Left ventricle myocardium inferior (tissue), 1 donor: ENCODE data around the gene FAM174C. TPM values are rescaled to one million over a fixed set of nuclear protein-coding genes. Genes with fewer than 3 reads are reported as not detected.

Experiments
- DNase-seq: peaks from one replicate; pipeline ENCODE4 v3.0.0-alpha.2; 2020
- H3K27ac ChIP-seq: fragments of 200-600 bp; replicated peaks from 2 replicates; pipeline ENCODE4 v1.8.0; 2021
- H3K27me3 ChIP-seq: fragments of 200-600 bp; 2 replicates; pipeline ENCODE4 v1.8.0; 2021; ENCODE audit warnings: low read depth
- H3K36me3 ChIP-seq: fragments of 200-600 bp; 2 replicates; pipeline ENCODE4 v1.8.0; 2021
- H3K4me1 ChIP-seq: fragments of 200-600 bp; 2 replicates; pipeline ENCODE4 v1.8.0; 2021
- H3K4me3 ChIP-seq: fragments of 200-600 bp; 2 replicates; pipeline ENCODE4 v1.8.0; 2021; ENCODE audit warnings: mild to moderate bottlenecking, moderate library complexity
- H3K9me3 ChIP-seq: fragments of 200-600 bp; replicated peaks from 2 replicates; pipeline ENCODE4 v1.8.0; 2021
- intact Hi-C: fragments of 100-400 bp; cut with micrococcal nuclease; formaldehyde crosslinking; loops from one replicate; pipeline ENCODE4 v1.11.0; 2022
- total RNA-seq: library from RNA; stranded (reverse); fragmentation: NEBNext Ultra II Directional; extraction: Animal tissue kit (Norgen Biotek cat#: 25700); gene quantifications from one replicate; pipeline ENCODE4 v1.2.1, GENCODE V29; 2021
- TF ChIP-seq, protein P1 (sequence below): fragments of 200-600 bp; IDR thresholded peaks from 2 replicates; pipeline ENCODE4 v1.8.0; 2021; ENCODE audit warnings: antibody characterized with exemption, mild to moderate bottlenecking, borderline replicate concordance
- donor health status: DM: no; HTN: yes; CAD: no; lungs with severe emphysema.

The FAM174C gene
- total RNA-seq, 1 donor from 2014 or later: 12.4 TPM

DNA sequence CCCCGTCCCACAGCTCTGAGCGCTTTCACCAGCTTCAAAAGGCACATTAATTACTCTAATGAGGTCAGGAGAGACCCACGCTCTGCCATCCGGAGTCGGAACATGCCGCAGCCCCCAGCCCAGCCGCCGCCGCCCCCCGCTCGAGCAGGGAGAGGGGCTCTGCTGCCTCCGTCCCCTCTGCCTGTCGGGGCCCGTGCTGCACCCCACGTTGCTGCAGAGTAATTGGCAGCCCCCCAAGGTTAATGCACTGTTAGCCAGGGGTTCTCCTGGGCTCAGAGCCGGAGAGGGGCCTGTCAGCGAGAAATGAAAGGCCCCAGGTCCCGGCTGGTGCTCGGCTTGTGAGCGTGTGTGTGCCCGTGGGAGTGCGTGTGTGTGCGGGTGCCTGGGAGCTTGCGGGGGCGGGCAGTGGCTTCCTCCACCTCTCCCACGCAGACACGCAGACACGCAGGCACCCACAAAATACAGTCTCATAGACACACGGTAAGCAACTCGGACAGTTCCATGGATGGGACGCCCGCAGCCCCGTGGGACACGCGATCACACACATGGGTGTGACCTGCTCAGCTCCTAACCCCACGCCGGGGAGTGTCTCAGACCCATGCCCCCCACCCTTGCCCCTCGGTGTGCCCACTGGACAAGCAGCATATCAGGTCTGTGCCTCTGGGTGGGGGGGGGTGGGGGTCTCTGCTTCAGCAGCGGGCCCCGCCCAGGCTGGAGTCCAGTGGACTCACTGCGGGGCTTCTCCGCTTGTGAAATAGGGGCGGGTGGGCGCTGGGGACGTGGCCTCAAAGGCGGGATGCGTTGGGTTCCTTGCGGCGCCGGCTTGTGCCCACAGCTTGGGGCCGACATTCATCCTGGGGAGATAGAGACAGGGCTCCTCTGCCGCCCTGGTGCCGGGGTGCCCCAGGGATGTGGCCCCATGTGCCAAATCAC lies 5.6 kb downstream of the FAM174C start:
- intact Hi-C loops: no loop called here
- TF ChIP-seq, protein P1, sequence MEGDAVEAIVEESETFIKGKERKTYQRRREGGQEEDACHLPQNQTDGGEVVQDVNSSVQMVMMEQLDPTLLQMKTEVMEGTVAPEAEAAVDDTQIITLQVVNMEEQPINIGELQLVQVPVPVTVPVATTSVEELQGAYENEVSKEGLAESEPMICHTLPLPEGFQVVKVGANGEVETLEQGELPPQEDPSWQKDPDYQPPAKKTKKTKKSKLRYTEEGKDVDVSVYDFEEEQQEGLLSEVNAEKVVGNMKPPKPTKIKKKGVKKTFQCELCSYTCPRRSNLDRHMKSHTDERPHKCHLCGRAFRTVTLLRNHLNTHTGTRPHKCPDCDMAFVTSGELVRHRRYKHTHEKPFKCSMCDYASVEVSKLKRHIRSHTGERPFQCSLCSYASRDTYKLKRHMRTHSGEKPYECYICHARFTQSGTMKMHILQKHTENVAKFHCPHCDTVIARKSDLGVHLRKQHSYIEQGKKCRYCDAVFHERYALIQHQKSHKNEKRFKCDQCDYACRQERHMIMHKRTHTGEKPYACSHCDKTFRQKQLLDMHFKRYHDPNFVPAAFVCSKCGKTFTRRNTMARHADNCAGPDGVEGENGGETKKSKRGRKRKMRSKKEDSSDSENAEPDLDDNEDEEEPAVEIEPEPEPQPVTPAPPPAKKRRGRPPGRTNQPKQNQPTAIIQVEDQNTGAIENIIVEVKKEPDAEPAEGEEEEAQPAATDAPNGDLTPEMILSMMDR: no peak
- H3K4me3 ChIP-seq: no peak overlapping the region

GRCh38 chr19:1281569-1282287 lies 6.4 kb downstream of the FAM174C start:
- no peak overlapping the region for H3K4me3 ChIP-seq
- intact Hi-C loops: no loop called here

More for the DNA sequence above, 5.6 kb downstream of the FAM174C start:
- H3K27ac ChIP-seq: no peak overlapping the region
- H3K9me3 ChIP-seq: no peaks in the 10 kb centered on the region
- peaks cover 30% of the 10 kb centered on the region for H3K27me3 ChIP-seq
- DNase-seq: no peak
- peaks cover 21% of the 10 kb centered on the region for H3K4me1 ChIP-seq
- H3K36me3 ChIP-seq: peaks cover 9% of the 10 kb centered on the region

GRCh38 chr19:1282588-1283206 lies 7.4 kb downstream of the FAM174C start:
- Histone ChIP-seq H3K27ac (no peak overlapping the region), H3K9me3 (no peaks in the 10 kb centered on the region), H3K27me3 (peaks cover 46% of the 10 kb centered on the region), H3K4me3 (no peak overlapping the region), H3K4me1 (peaks cover 20% of the 10 kb centered on the region), H3K36me3 (peaks cover 9% of the 10 kb centered on the region)
- no peak for DNase-seq
- TF ChIP-seq, protein P1: no peak
- intact Hi-C loops: no loop called here

More at GRCh38 chr19:1281569-1282287, 6.4 kb downstream of the FAM174C start:
- TF ChIP-seq, protein P1: no peak
- Histone ChIP-seq H3K9me3 (no peaks in the 10 kb centered on the region), H3K36me3 (peaks cover 9% of the 10 kb centered on the region), H3K27ac (no peak overlapping the region), H3K27me3 (peaks cover 37% of the 10 kb centered on the region), H3K4me1 (peaks cover 17% of the 10 kb centered on the region)
- DNase-seq: no peak

DNA sequence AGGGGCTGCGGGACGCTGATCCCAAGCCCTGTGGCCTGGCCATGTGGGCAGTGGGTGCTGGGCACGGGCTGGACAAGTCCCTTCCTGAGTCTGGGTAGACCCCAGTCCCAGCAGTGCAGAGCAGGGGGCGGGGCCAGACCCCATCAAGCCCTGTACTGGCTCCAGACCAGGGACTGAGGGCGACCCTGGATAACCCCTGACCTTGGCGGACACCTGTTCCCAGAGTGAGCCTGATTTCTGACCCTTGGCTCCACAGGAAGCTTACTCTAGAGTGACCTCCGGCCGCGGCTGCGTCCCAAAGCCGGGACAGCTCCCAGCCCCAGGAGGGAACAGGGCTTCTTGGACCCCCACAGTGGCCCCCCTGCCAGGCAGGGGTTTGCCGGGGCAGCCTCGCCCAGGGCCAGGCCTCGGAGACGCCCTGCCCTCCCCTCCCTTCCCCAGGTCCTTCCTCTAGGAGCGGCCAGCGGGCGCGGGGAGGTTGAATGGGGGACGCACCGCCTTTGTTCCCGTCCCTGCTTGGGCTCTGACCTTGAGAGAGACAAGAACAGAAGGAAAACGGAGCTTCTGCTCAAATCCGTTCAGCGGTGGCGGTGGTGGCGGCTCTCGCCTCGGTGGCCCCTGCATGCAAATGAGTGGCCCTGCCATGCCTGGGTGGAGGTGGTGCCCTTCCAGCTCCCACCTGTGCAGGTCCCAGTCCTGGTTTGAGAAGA lies 8.0 kb downstream of the FAM174C start:
- TF ChIP-seq, protein P1: no peak
- Histone ChIP-seq H3K27me3 (peaks cover 53% of the 10 kb centered on the region), H3K36me3 (peaks cover 9% of the 10 kb centered on the region), H3K27ac (no peak overlapping the region), H3K4me1 (peaks cover 20% of the 10 kb centered on the region), H3K9me3 (no peaks in the 10 kb centered on the region), H3K4me3 (no peak overlapping the region)
- DNase-seq: no peak
- intact Hi-C loops: no loop called here

DNA sequence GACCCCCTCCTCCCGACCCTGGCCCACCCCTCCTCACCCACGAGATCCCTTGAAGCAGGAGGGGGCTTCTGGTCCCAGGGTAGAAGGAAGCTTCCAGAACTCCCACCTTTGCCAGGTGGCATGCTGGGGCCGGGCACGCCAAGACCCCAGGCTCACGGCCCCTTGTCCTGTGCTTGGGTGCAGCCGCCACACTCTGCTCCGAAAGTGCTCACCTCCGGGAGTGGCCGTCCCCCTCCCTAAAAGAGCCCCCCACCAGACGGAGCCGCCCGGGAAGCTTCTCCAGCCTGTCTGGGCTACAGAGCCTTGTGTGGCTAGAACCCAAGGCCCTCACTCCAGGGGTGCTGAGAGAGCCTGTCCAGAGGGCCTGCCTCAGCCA lies 8.6 kb downstream of the FAM174C start:
- H3K27ac ChIP-seq: no peak overlapping the region
- no peaks in the 10 kb centered on the region for H3K9me3 ChIP-seq
- peaks cover 6% of the 10 kb centered on the region for H3K36me3 ChIP-seq
- TF ChIP-seq, protein P1: no peak
- peaks cover 20% of the 10 kb centered on the region for H3K4me1 ChIP-seq
- DNase-seq: no peak
- H3K27me3 ChIP-seq: peaks cover 58% of the 10 kb centered on the region
- no peak overlapping the region for H3K4me3 ChIP-seq
- intact Hi-C loops: no loop called here
